ENCODE results near the gene FITM2. TPM values are rescaled to one million over a fixed set of nuclear protein-coding genes. Genes with fewer than 3 reads are reported as not detected.

FITM2 gene
- polyA plus RNA-seq, 1 of the 3 experiments (the other 2 are of a cell fraction), result 3.6 TPM

DNA sequence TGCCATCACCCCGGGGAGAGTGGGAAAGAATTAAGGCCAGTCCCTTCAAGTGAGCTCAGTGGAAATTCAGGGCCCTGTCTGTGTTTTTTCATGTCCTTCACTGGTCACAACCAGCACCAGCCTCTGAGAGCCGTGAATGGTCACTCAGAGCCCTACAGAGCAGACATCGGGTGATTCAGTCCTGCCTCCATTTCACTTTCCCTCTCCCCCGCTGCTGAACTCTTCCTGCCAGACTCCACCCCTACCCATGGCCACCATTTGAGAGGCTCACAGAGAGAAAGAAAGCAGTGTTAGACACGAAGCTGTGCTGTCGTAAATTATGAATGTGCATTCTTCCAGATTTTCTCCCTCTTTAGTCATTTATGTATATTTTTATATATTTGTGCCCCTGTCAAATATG is 31.2 kb upstream of the FITM2 start:
- Histone ChIP-seq H3K9me3 (no peaks in the 10 kb centered on the region), H3K9ac (no peak overlapping the region), H3K79me2 (ENCODE audit: insufficient read depth) (no peaks in the 10 kb centered on the region), H3K27ac (ENCODE audit: low read depth in 2 of 2, low read length in 1 of 2) (no peak overlapping the region), H3K4me2 (no peak overlapping the region), H3K9me2 (no peaks in the 10 kb centered on the region), H4K20me1 (ENCODE audit: insufficient read depth) (no peaks in the 10 kb centered on the region), H3K4me3 (ENCODE audit: low read depth in 2 of 2, low read length in 1 of 2) (no peak overlapping the region), H3K36me3 (replicated peaks in 1 of 2; ENCODE audit: control insufficient read depth in 1 of 2, insufficient read depth in 2 of 2, low read length in 1 of 2) (no peaks in the 10 kb centered on the region), H3K4me1 (ENCODE audit: control insufficient read depth in 1 of 2, insufficient read depth in 2 of 2, low read depth in 1 of 2, low read length in 1 of 2) (no peaks in the 10 kb centered on the region; a peak in 1 of 4 replicates), H2AFZ (ENCODE audit: low read depth) (no peak overlapping the region), H3K27me3 (ENCODE audit: insufficient read depth) (no peaks in the 10 kb centered on the region), H3F3A (replicated peaks; ENCODE audit: insufficient read depth) (no peaks in the 10 kb centered on the region)
- POLR2A ChIA-PET, result no interaction called here
- CTCF ChIA-PET, result interaction anchor here (2.7 kb wide), 1 partner anchor 125 kb away, joined by 7 read pairs; no protein-coding TSS in a partner anchor
- WGBS (ENCODE audit: low lambda C conversion rate), result 58% methylated on average over 6 of the region's 6 CpGs
- TF ChIP-seq, protein P1, sequence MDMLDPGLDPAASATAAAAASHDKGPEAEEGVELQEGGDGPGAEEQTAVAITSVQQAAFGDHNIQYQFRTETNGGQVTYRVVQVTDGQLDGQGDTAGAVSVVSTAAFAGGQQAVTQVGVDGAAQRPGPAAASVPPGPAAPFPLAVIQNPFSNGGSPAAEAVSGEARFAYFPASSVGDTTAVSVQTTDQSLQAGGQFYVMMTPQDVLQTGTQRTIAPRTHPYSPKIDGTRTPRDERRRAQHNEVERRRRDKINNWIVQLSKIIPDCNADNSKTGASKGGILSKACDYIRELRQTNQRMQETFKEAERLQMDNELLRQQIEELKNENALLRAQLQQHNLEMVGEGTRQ (IDR thresholded peaks at IDR 0.05; ENCODE audit: borderline replicate concordance, low read depth, low read length), result no peak
- TF ChIP-seq, protein P2, sequence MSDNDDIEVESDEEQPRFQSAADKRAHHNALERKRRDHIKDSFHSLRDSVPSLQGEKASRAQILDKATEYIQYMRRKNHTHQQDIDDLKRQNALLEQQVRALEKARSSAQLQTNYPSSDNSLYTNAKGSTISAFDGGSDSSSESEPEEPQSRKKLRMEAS (IDR thresholded peaks at IDR 0.05; ENCODE audit: low read depth), result no peak
- TF ChIP-seq SIN3A (IDR thresholded peaks at IDR 0.05; ENCODE audit: borderline replicate concordance, low read depth, low read length), result no peak
- no peak for TF ChIP-seq FOXM1 (IDR thresholded peaks at IDR 0.05; ENCODE audit: low read depth)
- TF ChIP-seq EP300 (IDR thresholded peaks at IDR 0.05; ENCODE audit: borderline replicate concordance in 1 of 2, low read depth in 1 of 2, low read length in 1 of 2), result no peak
- no peak for TF ChIP-seq GATA2 (CRISPR knock-in tag; IDR thresholded peaks at IDR 0.05)
- no peak for TF ChIP-seq FOSL2 (IDR thresholded peaks at IDR 0.05; ENCODE audit: borderline replicate concordance, low read depth)
- TF ChIP-seq FOXJ3 (CRISPR knock-in tag; IDR thresholded peaks at IDR 0.05), result no peak
- no peak for TF ChIP-seq RAD21 (IDR thresholded peaks at IDR 0.05; ENCODE audit: low read length)
- TF ChIP-seq USF1 (IDR thresholded peaks at IDR 0.05; ENCODE audit: borderline replicate concordance, low read depth), result no peak
- no peak for TF ChIP-seq JUND (IDR thresholded peaks at IDR 0.05)
- TF ChIP-seq ZBTB33 (IDR thresholded peaks at IDR 0.05; ENCODE audit: borderline replicate concordance, low read depth), result no peak
- no peak for TF ChIP-seq NFIC (IDR thresholded peaks at IDR 0.05; ENCODE audit: borderline replicate concordance)
- TF ChIP-seq CHD2 (IDR thresholded peaks at IDR 0.05; ENCODE audit: low read length, partially characterized antibody), result no peak
- TF ChIP-seq YY1 (IDR thresholded peaks at IDR 0.05; ENCODE audit: low read depth), result no peak
- no peak for DNase-seq
